Frontal cortex (tissue), 1 donor: ENCODE measurements around the gene MMP12. TPM values are rescaled to one million over a fixed set of nuclear protein-coding genes. Genes with fewer than 3 reads are reported as not detected.

Source experiments
- small RNA-seq: library from RNA; depleted of rRNA; stranded (forward); fragments of <200 nt; gene quantifications from one replicate; pipeline ENCODE3, GENCODE V24; 2014
- total RNA-seq: library from RNA; depleted of rRNA; stranded (reverse); fragments of >200 nt; gene quantifications from one replicate; pipeline ENCODE4 v1.2.3, GENCODE V29; 2014

The MMP12 gene
- total RNA-seq, 1 donor from 2014 or later: not detected

Small RNA genes lying within 50 kb of the gene (small RNA-seq; reads per million reads assigned to genes)
- gene RNU7-159P: not detected

Other genes starting within 250 kb of the MMP12 start
- not detected for gene MMP20, start 249.7 kb downstream of the MMP12 start, total RNA-seq
- gene MMP27, start 169.2 kb downstream of the MMP12 start, total RNA-seq: not detected
- not detected for gene MMP8, start 150.0 kb downstream of the MMP12 start, total RNA-seq
- not detected for gene MMP10, start 94.4 kb downstream of the MMP12 start, total RNA-seq
- not detected for gene MMP1, start 76.8 kb downstream of the MMP12 start, total RNA-seq
- gene MMP3, start 31.4 kb downstream of the MMP12 start, total RNA-seq: not detected
- not detected for gene MMP13, start 80.8 kb upstream of the MMP12 start, total RNA-seq
- 55.8 TPM for gene DCUN1D5, start 217.2 kb upstream of the MMP12 start, total RNA-seq
- 94.2 TPM for gene DYNC2H1, start 234.4 kb upstream of the MMP12 start, total RNA-seq